Measurements from ENCODE around the gene TTLL6. TPM values are rescaled to one million over a fixed set of nuclear protein-coding genes. Genes with fewer than 3 reads are reported as not detected.
"Not testable (repeated sequence)": the region's sequence is repeated elsewhere in the genome, so short reads cannot be mapped to it uniquely, and the experiment has no call there.

Gene TTLL6
- total RNA-seq, 1 donor: not detected

DNA sequence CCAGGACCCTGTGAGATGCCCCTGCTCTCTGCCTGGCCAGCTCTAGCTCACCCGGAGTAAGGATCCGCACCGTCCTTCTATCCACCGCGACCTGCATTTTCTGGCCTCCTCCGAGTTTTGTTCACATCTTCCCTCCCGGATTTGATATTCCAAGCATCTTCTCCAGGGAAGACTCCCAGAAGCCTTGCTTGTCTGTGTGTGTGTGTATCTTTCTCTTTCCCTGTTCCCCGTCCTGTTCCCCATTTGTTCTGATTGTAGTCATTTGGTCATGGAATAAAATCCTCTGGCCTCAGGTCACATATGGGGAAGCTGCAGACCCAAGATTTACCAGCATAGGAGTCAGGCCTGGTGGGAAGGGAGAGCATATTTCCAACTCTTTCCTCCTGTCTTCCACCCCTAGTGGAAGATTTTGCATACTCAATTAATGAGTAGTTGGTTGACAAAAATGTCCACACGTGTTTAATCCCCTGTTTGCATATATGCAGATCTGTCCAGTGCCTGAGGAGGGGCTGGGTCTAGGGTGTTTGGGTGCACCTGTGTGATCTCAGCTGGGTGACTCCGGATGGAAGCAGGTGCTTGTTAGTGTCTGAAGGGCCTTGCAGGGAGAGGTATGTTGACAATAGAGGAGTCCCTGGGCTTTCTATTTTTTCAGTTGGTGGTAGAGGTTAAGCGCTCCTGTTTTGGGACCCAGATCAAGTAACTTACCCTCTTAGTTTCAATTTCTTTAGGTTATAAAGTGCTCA is 96.6 kb downstream of the TTLL6 start:
- TF ChIP-seq, protein P1, sequence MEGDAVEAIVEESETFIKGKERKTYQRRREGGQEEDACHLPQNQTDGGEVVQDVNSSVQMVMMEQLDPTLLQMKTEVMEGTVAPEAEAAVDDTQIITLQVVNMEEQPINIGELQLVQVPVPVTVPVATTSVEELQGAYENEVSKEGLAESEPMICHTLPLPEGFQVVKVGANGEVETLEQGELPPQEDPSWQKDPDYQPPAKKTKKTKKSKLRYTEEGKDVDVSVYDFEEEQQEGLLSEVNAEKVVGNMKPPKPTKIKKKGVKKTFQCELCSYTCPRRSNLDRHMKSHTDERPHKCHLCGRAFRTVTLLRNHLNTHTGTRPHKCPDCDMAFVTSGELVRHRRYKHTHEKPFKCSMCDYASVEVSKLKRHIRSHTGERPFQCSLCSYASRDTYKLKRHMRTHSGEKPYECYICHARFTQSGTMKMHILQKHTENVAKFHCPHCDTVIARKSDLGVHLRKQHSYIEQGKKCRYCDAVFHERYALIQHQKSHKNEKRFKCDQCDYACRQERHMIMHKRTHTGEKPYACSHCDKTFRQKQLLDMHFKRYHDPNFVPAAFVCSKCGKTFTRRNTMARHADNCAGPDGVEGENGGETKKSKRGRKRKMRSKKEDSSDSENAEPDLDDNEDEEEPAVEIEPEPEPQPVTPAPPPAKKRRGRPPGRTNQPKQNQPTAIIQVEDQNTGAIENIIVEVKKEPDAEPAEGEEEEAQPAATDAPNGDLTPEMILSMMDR (IDR thresholded peaks at IDR 0.05; ENCODE audit: insufficient read depth, low read length): no peak
- H3K4me3 ChIP-seq (ENCODE audit: low read depth, low read length): no peak overlapping the region
- no peak for DNase-seq (ENCODE audit: low read depth)

DNA sequence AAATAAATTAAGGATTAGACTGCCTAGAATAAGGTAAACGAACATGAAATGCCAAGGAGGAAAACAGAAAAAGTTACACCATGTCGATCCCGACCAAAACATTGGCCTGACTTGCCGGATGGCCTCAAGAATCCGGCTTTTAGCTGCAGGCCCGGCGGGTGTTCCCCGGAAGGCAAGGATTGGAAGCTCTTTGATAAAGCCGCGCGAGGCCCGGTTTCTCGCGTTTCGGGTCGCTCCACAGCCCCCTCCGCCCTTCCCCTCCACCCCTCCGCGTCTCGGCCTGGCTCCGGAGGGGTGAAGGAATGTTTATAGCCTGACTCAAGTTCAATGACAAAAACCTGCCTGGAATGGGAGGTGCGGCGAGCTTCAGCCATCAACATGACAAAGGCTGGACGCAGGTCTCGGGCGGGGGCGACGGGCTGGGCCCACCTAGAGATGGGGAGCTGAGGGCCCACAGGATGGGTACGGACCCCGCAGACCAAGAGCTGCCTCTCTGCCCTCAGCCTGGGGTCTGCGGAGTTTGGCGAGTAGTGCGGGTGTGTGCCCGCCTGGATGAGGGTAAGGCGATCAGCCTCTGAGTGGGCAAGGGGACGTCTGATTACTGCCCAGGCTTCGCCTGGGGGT is 97.3 kb downstream of the TTLL6 start:
- TF ChIP-seq, protein P1 (IDR thresholded peaks at IDR 0.05; ENCODE audit: insufficient read depth, low read length): no peak
- DNase-seq (ENCODE audit: low read depth): no peak
- H3K4me3 ChIP-seq (ENCODE audit: low read depth, low read length): no peak overlapping the region

DNA sequence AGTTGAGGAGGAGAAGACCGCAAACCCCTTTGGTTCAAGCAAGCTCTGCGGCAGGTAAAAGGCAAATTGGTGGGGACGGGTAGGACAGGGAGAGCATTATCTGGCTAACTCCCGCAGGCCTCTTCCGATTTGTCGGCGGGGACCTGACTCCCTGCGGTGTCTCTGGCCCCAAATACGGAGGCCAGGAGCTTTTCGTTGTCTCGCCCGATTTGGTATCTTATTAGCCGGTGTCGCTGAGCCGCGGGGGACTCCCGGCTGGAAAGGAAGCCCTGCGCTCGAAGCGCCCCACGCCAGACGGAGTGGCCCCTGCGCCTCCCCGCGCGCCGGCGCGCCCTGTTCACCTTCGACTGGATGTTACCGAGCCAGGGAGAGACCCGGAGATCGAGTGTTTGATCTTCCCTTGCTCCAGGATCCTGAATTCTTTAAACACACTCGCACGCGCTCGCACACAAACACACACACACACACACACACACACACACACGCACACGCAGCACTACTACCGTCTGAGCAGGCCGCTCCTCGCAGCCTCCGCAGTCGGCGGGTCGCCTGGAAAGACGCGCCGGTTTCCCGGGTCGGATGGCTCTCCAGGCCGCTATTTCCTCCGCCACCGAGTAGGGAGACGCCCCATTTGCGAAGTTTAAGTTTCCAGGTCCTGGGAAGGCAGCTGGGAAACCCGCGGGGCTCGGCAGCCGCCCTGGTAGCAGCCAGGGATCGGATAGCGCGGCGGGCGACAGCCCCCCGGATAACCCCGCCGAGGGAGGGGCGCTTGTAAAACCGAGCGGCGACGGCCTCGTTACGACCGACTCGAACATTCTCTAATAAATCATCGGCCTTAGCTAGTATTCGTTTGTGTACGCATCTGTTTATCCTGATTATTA is 98.0 kb downstream of the TTLL6 start:
- H3K4me3 ChIP-seq (ENCODE audit: low read depth, low read length): no peak overlapping the region
- TF ChIP-seq, protein P1 (IDR thresholded peaks at IDR 0.05; ENCODE audit: insufficient read depth, low read length): no peak
- no peak for DNase-seq (ENCODE audit: low read depth)

DNA sequence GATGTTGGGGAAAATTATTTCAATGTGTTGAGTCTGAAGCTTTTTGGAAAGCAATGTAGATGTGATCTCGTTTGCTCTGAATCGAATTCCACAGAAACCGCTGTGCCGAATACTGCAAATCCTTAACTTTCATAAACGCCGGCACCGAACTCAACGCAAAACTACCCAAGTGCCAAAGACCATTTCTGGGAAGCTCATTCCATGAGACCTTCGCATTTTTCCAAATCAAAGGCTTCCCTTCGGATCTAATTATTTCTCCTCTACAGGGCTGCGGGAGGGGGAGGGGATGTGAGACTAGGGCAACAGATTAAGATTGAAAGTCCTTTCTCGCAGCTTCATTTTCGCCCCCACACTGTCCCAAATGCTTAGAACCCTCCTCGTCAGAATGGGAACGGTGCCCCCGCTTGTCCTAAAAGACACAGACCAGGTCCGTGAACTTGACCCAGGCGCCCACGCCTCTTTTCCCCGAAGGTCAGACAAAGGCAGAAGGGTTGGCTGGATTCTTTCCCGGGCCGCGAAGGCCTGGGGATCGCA is 98.7 kb downstream of the TTLL6 start:
- TF ChIP-seq, protein P1 (IDR thresholded peaks at IDR 0.05; ENCODE audit: insufficient read depth, low read length): no peak
- H3K4me3 ChIP-seq (ENCODE audit: low read depth, low read length): no peak overlapping the region
- no peak for DNase-seq (ENCODE audit: low read depth)

DNA sequence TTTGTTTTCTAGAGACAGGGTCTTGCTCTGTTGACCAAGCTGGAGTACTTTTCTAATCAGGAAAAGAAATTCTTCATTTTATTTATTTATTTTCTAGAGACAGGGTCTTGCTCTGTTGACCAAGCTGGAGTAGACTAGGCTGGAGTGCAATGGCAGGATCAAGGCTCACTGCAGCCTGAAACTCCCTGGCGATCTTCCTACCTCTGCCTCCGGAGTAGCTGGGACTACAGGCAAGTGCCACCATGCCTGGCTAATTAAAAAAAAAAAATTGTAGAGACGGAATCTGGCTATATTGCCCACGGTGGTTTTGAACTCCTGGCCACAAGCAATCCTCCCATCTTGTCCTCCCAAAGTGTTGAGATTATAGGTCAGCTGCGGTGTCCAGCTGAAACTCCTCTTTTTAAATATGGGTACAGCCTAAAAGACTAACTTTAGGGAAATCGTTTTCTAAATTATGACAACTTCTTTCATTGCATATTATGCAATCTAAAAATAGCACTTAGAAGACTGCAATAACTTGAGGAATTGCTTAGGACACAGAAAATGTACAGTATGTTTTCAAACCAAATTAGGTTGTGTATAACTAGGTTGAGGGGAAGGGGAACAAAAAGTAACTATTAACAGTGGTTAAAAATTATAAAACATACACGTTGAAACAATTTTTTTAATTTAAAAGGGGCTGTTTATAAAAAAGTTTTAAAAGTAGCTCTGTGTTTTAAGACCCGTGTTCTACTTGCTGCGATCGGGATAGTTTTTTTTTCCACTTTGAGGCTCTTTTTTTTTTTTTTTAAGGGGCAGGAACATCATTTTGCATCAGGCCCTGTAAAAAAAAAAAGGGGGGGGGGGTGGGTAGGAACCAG is 99.4 kb downstream of the TTLL6 start:
- no peak overlapping the region for H3K4me3 ChIP-seq (ENCODE audit: low read depth, low read length)
- DNase-seq (ENCODE audit: low read depth): no peak
- TF ChIP-seq, protein P1 (IDR thresholded peaks at IDR 0.05; ENCODE audit: insufficient read depth, low read length): no peak

DNA sequence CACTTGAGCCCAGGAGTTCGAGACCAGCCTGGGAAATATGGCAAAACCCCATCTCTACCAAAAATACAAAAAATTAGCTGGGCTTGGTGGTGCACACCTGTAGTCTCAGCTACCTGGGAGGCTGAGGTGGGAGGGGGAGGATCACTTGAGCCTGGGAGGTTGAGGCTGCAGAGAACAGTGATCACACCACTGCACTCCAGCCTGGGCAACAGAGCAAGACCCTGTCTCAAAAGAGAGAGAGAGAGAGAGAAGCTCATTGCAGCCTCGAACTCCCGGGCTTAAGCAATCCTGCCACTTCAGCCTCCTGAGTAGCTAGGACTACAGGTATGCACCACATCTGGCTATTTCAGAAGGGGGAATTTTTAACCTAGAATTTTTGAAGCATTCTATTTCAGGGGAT is 100.5 kb downstream of the TTLL6 start:
- not testable (repeated sequence) for DNase-seq (ENCODE audit: low read depth); H3K4me3 ChIP-seq (ENCODE audit: low read depth, low read length)

All from fibroblast of the aortic adventitia (primary cell).